Measurements from ENCODE around the gene SLC6A12.

DNA sequence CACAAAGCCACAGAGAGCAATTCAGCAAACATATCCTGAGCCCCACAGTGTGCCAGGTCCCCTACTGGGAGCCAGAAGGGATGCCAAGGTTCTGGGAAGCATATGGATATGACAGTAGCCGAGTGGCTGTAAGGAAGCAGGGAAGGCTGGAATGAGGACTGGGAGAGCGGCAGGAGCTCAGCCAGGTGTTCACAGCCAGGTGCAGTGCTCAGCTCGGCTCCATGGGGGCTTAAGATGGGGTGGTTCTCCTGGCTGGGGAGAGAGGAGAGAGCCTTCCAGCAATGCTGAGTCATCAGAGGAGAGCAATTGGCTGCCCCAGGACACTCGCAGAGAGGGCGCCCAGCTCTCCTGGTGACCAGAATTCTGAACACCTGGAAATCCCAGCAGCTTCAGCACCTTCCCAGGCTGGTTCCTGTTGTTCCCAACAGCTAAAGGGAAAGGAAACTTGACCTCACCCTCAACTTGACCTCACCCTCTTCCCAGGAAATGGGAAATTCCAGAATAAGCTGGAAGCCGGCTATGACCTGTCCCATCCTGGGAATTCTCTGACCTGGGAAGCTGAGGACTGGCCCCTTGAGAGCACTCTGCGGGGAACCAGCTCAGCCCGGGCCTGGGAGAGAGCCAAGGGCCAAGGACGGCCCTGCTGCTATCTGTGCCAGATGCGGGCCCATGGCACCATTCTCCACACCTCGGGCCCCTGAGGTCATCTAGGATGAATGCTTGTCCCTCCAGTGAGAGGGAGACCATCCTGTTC lies 34.6 kb downstream of the SLC6A12 start:
- TF ChIP-seq, protein P1, sequence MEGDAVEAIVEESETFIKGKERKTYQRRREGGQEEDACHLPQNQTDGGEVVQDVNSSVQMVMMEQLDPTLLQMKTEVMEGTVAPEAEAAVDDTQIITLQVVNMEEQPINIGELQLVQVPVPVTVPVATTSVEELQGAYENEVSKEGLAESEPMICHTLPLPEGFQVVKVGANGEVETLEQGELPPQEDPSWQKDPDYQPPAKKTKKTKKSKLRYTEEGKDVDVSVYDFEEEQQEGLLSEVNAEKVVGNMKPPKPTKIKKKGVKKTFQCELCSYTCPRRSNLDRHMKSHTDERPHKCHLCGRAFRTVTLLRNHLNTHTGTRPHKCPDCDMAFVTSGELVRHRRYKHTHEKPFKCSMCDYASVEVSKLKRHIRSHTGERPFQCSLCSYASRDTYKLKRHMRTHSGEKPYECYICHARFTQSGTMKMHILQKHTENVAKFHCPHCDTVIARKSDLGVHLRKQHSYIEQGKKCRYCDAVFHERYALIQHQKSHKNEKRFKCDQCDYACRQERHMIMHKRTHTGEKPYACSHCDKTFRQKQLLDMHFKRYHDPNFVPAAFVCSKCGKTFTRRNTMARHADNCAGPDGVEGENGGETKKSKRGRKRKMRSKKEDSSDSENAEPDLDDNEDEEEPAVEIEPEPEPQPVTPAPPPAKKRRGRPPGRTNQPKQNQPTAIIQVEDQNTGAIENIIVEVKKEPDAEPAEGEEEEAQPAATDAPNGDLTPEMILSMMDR (IDR thresholded peaks at IDR 0.05), result no peak
- no peak for TF ChIP-seq ZFX (IDR thresholded peaks at IDR 0.05; ENCODE audit: borderline replicate concordance)

Measured in 22Rv1 (cell line).